Muscle of back (tissue), 13 donors: Measurements from ENCODE around the gene RNF128. TPM values are rescaled to one million over a fixed set of nuclear protein-coding genes. Genes with fewer than 3 reads are reported as not detected.
A peak's percentile ranks its signal among the peaks of the same experiment; 100 is the strongest.

Source experiments
- DNase-seq, 3 donors: peaks; one replicate each; pipeline versions ENCODE4 v3.0.0 to v3.0.0-alpha.2; 2013
- long read RNA-seq, 9 donors: transcript quantifications; one replicate each; lab custom pipeline, GENCODE V29; 2026
- polyA plus RNA-seq, 10 donors: library from polyadenylated mRNA; unstranded; fragments of 120-200 nt; gene quantifications; one replicate each; pipeline ENCODE4 v1.2.1, GENCODE V29; 2013; ENCODE audit not compliant: insufficient read length in 10 of 10

The RNF128 gene, protein sequence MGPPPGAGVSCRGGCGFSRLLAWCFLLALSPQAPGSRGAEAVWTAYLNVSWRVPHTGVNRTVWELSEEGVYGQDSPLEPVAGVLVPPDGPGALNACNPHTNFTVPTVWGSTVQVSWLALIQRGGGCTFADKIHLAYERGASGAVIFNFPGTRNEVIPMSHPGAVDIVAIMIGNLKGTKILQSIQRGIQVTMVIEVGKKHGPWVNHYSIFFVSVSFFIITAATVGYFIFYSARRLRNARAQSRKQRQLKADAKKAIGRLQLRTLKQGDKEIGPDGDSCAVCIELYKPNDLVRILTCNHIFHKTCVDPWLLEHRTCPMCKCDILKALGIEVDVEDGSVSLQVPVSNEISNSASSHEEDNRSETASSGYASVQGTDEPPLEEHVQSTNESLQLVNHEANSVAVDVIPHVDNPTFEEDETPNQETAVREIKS
- polyA plus RNA-seq, result 1 to 10 TPM in 2 of 10 donors, under 1 TPM in 2, not detected in 6; 0.07 to 1.9 (median 0.83) TPM
- long read RNA-seq, donor 1, result 0 reads
- long read RNA-seq, donor 2, result 0 reads
- long read RNA-seq, donor 3, result 0 reads
- long read RNA-seq, donor 4, result 0 reads
- long read RNA-seq, donor 5, result 0 reads
- long read RNA-seq, donor 6, result 0 reads
- long read RNA-seq, donor 7, result 0 reads
- long read RNA-seq, donor 8, result 0 reads
- long read RNA-seq, donor 9, result 0 reads

DNA sequence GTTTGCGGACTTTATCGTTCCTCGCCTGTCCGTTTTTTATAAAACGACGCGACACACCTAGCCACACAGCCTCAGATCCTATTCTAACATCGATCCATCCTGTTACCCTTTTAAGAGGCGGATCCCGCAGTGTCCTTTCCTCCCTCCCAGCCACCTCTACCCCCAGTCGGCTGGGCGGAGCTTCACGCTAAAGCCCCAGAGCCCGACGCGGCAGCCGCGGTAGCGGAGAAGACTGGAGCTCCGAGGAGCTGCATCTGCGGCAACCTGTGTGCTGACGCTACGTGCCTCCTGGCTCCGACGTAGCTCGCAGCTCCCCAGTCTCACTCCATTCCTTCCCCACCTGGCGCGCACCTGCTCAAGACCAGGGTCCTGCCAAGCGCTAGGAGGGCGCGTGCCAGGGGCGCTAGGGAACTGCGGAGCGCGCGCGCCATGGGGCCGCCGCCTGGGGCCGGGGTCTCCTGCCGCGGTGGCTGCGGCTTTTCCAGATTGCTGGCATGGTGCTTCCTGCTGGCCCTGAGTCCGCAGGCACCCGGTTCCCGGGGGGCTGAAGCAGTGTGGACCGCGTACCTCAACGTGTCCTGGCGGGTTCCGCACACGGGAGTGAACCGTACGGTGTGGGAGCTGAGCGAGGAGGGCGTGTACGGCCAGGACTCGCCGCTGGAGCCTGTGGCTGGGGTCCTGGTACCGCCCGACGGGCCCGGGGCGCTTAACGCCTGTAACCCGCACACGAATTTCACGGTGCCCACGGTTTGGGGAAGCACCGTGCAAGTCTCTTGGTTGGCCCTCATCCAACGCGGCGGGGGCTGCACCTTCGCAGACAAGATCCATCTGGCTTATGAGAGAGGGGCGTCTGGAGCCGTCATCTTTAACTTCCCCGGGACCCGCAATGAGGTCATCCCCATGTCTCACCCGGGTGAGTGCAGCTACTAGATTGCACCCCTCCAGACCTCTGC is at the start of gene RNF128:
Gene RNF128, plus strand, starts transcription at position 217 of the 953 bp plus-strand sequence. Its CDS starts 213 bp downstream, at position 430.
- DNase-seq, result peak in 1 of 3 donors; percentile 17

DNA sequence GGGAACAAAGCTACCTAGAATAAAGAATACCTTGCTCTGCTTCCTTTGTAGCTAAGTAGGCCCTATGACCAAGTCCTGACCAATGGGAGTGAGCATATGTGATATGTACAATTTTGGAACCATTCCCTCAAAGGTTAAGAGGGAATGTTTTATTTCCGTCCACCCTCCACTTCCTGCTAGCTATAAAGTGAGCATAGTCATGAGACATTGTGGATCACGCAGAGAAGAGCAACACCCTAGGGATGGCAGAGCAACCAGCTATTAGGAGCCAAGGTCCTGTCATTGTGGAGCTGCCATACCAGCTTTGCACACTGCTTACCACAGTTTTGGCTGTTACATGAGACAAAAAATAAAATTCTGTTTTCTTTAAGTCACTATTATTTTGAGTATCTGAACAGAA is 45.8 kb upstream of the RNF128 start:
- DNase-seq, result no peak

DNA sequence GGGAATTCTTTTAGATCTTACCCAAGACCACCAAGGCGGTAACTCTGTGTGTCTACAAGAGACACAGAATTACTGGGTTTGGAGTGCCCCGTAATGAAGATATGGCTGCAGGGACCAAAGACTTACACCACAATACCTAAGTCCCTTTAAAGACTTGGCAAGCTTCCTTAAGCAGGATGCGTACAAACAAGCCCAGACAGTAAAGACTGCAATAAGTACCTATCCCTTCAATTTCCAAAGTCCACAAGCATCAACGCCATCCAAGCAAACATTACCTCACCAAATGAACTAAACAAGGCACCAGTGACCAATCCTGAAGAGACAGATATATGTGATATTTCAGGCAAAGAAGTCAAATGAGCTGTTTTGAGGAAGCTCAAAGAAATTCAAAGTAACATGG is 42.3 kb upstream of the RNF128 start:
- no peak for DNase-seq

DNA sequence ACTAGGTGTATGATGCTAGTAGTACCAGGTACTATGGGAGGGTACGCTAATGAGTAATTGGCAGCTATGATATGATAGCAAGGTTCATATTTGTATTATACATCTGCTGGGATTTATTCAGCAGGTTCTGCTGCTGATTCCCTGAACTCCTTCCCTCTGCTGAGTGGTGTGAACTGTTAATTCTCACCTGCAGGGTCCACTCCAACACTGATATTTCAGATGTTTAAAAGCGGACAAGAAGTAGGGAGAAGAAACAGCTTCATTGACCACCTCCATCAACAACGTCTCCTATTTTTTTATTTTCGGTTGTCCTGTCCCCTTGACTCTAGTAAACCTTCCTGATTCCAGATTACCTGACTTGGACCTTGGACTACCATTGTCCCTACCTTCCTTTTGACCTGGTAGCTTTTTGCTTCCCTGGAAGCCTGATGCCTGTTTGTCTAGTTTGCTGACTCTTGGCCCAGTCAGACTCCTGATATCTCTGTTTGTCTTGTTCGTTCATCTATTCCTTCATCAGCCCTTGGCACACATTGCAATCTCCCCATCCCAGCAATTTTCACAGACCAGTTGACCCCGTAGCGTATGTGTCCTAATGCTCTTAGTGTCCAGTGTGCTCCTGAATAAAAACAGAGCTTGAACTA is 34.0 kb upstream of the RNF128 start:
- DNase-seq, result no peak

DNA sequence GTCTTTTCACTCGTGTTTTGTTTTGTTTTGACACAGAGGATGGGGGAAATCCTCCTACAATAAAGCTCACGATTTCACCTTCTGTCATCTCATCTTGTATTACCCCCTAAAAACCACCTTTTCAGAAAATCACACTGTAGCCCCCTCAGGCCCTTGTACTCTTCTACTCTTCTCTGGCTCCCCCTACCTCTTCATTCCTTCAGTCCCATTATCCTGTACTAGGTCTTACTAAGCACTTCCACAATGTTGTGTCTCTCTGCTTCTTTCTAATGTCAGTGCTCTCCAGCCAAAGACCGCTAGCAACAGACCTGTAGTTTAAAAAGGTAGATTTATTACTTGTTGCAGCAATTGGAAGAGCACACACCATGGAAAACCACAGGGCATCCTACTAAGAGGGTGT is 30.0 kb upstream of the RNF128 start:
- no peak for DNase-seq

DNA sequence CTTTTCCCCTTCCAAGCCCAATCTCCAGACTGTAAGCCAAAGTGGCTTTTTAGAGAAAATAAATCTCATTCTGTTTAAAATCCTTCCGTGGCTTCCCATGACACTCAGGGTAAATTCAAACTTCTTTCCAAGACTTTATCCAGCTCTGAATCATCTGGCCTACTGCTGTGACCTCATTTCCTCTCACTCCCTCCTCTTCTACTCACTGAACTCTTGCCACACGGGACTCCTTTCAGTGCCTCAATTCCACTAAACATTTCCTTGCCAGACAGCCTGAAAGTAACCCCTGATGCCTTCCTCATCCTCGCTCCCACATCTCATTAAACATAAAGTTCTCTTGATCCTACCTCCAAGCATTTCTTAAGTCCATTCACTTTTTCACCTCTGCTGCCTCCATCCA is 27.8 kb upstream of the RNF128 start:
- no peak for DNase-seq

DNA sequence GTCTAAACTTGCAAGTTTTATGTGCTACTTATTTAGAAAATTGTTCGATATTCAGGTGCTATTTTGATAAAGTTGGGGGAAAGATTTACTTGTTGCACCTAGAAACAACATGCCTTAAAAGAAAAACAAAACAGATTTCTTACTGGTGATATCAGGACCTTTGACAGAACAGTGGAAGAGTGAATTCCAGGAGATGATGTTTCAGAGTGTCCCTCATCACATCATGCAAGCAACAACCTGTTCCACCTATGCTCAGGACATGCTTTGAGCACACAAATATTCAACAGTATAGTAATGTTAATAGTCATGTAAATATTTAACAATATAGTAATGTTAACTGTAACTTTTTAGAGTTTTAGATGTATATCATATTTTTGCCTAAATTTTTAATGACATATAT is 23.9 kb upstream of the RNF128 start:
- DNase-seq, result no peak

DNA sequence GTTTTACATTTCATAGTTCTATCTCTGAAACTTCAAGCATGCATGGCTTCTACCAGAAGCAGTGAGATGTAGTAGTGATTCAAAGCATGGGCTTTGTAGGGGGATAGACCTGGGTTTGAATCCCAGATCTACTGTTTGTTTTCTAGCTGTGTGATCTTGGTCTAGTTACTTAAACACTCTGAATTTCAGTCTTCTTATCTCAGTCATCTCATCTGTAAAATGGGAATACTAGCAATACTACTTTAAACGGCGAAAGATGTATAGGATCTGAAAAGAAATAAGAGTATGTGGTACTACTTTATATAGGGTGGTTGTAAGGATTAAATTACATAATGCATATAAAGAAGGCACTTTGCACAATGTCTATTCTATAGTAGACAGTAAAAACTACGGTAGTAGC is 20.0 kb upstream of the RNF128 start:
- DNase-seq, result no peak

DNA sequence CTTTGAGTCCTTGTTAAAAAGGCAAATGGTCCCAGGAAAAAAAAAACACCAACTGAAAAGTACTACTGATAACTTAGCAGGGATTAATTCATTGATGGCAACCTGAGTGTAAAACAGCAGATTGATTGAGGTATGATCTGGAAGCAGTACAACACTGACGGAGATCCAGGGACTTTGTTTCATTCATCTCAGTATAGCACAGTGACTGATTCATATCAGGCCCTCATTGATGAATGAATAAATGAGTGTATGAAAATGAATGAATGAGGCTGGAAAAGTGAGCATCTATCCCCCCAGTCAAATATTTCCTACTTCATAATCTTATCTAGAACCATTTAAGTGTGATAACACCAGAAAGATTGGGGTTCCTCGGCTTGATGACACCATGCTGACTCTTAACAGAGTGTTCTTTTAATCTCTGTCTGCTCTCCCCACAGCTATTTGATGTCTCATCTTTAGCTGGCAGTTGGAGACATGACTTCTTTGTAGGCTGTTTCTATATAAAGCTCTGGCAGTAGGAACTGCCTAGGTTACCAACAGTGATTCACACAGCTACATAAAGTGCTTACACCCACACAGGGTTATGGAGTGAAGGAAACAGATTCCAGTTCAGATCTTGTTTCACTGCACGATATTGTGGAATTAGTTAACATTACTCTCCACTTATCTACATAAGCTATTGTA is 18.6 kb upstream of the RNF128 start:
- DNase-seq, result peak in 2 of 3 donors; percentile 0 to 72

DNA sequence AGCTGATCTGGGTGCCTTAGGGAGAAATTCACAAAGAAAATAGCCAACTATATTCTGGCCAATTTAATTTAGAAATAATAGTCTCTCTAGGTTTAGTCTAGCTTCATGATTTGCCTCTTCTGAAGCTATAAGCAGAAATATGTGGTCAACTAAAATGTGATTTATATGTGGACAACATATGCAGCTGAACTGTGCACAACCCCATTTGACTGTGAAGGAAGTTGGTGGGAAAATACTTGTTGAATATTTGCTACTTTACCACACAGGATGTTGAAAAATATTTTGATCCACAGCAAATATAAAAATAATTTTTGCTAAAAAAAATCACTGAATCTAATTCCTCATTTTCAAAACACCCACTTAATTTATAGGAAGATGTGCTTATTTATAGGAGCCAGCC is 15.7 kb upstream of the RNF128 start:
- DNase-seq, result no peak

DNA sequence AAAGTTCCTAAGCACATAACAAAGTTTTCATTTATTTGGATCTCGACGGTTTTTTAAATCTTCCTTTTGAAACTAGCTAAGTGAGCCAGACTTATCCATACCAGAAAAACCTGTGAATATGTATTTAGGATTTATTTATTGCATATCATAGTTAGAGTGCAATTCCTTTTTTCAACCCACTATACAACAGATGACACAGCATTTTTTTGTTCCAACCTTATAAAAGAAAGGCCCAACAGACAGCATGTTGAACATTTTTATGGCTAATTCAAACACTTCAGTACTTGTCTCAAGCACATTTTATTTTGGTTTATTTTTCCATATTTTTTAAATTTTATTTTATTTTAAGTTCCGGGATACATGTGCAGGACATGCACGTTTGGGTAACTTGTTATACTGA is 15.1 kb upstream of the RNF128 start:
- DNase-seq, result no peak

DNA sequence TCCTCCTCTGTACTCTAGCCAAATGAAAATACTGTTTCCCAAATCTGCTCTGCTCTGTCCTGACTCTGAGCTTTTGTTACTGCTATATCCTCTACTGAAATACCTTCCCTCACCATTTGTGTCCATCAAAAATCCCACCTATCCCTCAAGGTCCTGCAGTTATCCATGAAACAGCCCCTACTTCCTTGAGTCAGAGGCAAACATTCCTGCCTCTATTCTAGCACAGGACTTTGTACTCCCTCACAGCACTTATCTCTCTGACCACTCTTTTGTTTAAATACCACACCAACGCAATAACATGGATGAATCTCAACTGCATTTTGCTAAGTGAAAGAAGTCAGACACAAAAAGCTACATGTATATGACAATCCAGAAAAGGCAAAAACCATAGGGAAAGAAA is 10.5 kb upstream of the RNF128 start:
- no peak for DNase-seq

DNA sequence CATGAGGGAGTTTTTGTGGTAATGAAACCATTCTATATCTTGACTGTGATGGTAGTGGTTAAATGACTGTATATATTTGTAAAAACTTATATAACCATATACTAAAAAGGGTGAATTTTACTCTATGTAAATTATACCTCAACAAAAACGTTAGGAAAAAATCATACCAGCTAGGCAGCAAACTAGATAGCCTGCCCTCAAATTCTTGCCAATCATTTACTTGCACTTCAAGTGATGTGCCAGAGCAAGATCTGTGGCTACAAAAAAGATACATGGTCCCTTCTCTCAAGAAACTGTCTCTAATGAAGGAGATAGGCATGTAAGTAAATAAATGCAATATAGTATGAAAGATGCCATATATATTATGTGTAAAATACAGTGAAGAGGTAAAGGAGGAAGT is 10.0 kb upstream of the RNF128 start:
- DNase-seq, result no peak

DNA sequence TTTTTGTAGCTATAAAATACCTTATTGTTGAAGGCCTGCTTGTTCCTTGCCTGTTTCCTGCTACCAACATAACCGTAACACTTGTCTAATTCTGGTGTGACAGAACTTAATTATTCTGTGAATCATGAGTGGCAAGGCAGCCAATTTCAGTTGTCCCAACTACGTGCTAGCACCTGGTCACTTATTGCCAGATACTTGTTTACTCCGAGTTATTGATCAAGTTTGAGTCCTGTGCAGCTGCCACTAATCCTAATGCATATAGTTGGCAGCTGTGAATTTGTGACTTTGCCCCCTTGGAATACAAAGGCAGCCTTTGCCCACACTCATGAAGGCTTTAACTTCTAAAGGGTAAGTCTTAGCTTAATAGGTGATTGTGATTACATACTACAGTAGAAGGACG is 7.8 kb upstream of the RNF128 start:
- DNase-seq, result no peak

DNA sequence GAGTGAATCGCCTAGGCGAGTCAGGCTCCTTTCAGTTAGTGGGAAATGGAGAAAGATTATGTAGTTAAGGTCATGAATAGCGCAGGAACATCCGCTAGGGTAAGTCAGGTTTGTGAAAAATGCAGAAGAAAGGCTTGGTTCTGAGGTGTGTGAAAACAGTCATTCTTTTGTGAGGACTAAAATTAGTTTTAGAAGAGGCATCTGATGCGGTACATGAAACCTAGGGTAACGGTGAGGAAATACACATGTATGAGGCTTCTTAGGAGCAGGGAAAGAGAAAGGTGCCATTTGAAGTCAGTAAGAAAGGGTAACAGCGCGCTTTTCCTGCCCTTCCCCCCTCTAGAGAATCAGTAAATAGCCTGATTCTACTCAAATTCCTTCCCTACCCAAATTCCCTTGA is 570 bp upstream of the RNF128 start:
- DNase-seq, result no peak

DNA sequence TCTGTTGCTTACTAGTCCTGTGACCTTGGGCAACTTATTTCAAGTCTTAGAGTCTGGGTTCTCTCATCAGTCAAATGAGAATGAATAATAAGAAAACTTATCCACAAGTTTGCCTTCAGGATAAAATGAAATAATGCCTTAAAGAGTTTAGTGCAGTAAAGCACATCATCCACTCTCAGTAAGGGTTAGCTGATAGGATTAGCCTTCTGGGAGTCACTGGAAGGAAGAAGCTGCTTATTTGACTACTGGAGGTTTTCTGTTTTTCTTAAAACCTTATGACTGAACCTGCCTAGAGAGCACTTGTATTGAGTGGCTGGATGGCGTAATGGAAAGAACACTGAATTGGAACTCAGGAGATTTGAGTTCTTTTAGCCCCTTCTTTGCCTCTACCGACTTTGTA is 1.8 kb downstream of the RNF128 start:
- DNase-seq, result no peak

DNA sequence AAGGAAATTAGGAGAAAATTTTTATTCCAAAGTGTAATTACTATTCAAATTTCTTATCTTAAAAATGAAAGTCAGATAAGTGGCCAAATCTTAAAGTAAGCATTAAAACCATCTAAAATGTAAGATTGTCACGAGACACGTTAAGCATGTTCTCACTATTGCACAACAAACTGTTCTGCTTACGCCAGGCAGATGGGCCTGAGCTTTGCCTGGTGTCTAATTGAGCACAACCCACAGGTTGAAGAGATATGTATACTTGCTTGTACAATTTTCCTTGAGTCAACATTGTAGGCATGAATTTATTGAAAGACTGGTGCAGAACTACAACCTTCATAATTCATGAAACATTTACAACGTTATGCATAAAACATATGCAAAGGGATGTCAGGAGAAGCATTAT is 3.9 kb downstream of the RNF128 start:
- no peak for DNase-seq

DNA sequence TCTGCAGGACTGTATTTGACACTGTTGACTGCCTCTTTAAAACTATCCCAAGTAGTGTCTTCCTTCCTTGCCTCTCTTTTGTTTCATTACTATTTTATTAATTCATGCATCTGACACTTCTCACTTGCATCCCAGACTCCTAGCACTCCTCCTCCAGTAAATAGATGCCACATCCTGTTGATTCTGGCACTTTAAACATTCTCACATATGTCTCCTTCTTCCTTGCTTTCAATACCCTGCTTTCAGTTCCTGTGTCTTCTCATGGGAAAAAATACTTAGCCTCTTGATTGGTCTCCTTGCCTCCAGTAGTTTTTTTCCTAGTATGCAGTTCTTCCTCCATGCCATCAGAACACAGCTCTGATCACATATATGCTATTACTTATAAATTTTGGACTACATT is 5.1 kb downstream of the RNF128 start:
- DNase-seq, result no peak

DNA sequence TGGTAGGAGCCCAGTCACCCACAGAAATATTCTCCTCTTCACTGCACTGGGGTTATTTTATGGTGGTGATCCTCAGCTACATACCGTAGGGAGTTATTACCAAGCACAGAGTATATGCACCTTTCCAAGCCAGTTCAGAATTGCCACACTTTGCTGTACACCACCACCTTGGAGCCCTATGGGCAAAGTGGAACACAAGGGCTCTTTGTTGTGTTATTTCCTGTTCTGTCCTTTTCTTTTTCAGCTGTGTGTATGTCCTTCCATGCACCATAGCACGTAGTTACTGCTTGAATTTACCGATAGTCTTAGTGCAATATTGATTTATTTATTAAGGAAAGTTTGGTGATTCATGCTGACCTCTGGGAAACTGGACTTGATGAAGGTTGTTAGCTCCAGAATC is 8.3 kb downstream of the RNF128 start:
- DNase-seq, result no peak

DNA sequence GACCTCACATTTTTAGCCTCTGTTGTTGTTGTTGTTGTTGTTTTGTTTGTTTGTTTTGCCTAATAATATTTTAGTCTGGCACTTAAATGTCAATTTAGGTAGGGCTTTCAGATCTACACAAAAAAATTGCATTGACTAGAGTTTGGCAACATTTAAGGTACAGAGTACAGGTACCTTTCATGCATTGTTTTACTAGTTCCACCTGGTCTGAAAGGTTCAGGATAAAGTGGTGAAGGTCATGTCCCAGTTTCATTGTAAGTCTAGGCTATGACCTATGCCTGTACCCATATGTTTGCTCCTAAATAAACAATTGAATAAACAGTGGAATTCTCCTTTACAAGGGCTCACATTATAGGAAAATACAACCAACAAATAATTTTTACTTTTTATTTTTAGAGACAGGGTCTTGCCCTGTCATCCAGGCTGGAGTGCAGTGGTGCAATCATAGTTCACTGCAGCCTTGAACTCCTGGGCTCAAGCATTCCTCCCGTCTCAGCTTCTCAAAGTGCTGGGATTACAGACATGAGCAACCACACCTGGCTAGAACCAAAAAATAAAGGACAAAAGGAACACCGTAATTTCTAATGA is 13.8 kb downstream of the RNF128 start:
- DNase-seq, result no peak

DNA sequence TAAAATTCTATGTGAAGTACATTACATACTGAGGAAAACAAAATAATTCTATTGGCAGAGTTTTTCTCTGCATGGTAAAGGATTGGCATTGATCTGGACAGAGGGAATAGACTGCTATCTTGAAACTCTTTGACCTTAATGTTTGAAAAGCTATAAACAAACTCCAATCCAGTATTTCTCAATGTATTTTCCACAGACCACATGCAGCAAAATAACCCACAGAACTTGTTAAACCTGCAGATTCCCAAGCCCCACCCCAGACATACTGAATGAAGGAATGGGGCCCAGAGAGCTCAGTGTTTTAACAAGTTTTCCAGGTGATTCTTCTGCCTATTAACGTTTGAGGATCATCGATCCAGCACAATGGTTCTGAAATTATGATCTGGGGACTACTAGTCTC is 15.7 kb downstream of the RNF128 start:
- DNase-seq, result no peak
